Measurements from ENCODE around the gene MDP1. TPM values are rescaled to one million over a fixed set of nuclear protein-coding genes. Genes with fewer than 3 reads are reported as not detected.

The MDP1 gene
- total RNA-seq (2014; rRNA removed; shearing (Covaris generic); ENCODE audit: low replicate concordance): 19.8 and 23.5 TPM in 2 replicates

GRCh38 chr14:24215495-24216344 lies at the start of gene MDP1:
Gene MDP1 (minus strand): TSS chr14:24216066. CDS start chr14:24215955, 111 bp downstream.
- peak; percentile 84 for DNase-seq (ENCODE audit: low read depth)
- in situ Hi-C loops (cut with HindIII; ENCODE audit: low pct_unique_long_range_greater_than_20kb, low sequenced_read_pairs): no loop called here

DNA sequence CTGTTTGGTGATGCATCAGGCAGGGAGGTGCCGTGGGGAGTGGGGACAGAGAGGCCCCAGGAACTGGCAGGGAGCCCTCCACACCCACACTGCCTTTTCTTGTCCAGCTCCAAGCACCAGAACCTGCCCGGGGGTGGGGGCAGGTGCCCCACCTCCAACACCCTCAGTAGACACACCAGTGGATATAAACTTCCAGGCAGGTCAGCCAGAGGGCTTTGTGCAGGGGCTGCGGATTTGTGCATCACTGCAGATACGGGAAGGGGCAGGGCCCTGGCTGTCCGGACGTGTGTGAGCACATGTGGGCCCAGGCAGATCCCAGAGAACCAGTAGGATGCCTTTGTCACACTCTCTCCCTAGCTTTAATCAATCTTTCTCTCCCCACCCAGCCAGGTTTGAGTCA lies 48.4 kb upstream of the MDP1 start:
- no peak for DNase-seq (ENCODE audit: low read depth)

DNA sequence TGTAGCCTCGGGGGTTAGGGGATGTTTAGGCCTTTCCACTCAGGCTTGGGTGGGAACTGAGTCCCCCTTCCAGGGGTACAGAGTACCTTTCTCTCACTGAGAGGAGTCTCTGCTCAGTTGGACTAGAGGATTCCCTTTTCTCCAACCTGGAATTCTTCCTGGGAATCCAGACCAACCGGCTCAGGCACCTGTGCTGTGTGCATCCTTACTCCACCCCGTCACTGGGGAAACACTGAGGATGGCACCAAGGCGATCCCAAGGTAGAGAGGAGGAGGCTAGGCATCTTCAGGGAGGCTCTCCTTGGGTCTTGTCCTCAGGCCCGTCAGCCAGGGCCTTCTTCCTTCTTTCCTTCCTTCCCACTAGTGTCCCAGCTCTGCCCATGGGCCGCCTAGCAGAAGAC lies 48.0 kb upstream of the MDP1 start:
- in situ Hi-C loops (cut with HindIII; ENCODE audit: low pct_unique_long_range_greater_than_20kb, low sequenced_read_pairs): no loop called here

More for the DNA sequence above, 48.4 kb upstream of the MDP1 start:
- in situ Hi-C loops (cut with HindIII; ENCODE audit: low pct_unique_long_range_greater_than_20kb, low sequenced_read_pairs): no loop called here

DNA sequence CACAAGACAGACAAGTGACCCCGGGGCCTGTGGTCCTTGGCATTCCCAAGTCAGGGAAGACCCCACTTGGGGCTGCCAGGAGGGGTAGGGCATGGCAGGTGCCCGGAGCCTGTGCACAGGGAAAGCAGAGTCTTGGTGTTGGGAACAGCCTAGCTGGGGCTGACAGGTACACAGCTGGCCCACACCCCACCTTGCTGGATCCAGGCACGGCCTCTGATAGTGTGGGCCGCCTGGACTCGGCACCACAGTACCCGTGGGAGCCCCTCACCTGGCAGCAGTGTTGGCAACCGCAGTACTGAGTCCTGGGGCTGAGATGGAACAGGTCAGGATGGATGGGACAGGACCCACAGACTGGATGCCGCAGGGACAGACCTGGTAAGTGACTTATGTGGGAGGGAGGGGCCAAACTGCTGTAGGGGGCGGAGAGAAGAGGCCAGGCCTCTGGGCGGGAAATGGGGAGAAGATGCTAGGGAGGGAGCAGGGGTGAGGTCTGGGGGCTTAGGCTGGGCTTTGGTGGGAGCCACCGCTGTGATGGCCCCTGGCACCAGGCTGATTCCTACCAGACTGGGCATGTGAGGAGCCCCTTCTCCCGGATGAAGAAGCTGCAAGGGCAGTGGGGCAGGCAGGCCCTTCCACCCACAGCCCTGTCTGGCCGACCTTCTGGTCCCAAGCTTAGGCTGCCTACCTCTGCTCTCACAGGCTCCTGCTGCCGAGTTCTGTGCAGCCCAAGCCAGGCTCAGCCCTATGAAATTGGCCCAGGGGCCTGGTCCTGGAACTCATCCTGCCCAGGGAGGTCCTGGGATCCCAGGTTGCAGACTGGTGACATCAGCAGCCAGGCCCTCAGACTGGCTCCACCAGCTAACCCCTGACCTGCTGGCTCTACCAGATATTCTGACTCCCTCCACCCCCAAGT lies 47.2 kb upstream of the MDP1 start, which contains the start of gene TGM1:
TGM1 (minus strand) TSS at position 357 of the 913 bp plus-strand sequence. CDS start 825 bp downstream, outside the sequence.
- in situ Hi-C loops (cut with HindIII; ENCODE audit: low pct_unique_long_range_greater_than_20kb, low sequenced_read_pairs): no loop called here
- DNase-seq (ENCODE audit: low read depth): no peak

More for the DNA sequence above, 48.0 kb upstream of the MDP1 start:
- no peak for DNase-seq (ENCODE audit: low read depth)

DNA sequence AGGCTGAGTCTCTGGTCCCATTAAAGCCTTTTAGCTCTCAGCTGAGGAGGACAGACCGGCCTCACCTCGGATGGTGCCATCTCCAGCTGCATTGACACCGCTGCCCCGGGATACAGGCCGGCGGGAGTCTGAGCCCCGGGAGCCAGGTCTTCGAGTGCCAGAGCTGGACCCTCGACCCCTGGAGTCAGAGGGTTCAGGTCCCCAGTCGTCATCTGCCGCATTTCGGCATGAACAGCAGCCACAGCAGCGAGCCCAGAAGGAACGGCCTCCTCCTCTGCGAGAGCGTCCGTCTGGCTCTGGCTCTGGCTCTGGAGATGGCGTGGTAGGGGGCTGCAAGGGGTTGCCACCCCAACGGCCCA lies 46.1 kb upstream of the MDP1 start:
- in situ Hi-C loops (cut with HindIII; ENCODE audit: low pct_unique_long_range_greater_than_20kb, low sequenced_read_pairs): no loop called here
- DNase-seq (ENCODE audit: low read depth): no peak

DNA sequence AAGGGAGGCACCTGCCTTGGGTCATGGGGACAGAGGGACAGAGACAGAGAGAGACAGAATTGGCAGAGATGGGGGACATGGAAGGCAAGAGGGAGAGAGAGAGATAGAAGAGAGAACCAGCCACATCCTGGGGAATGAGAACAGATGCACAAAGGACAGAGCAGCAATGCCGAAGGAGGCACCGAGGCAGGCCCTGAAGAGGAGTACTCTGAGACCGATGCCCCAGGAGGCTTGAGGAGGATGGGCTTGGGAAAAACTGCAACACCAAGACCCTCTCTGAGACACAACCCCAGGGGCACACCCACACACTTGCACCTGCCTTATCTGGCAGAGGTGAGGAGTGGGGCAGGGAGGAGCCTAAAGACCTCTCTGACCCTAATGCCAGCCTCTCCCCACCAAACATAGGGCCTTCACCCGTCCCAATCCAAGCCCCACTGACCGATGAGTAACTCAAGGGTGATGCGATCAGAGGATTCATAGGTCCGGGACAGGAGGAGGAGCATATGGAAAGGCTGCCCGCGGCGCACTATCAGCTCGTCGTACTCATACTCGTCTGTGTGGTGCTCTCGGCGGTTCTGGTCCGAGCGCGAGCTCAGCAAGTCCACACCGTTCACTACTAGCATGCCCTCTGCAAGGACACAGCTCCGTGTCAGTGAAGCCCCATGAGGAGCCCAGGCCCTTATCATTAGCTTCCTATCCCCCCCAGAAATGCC lies 45.5 kb upstream of the MDP1 start:
- in situ Hi-C loops (cut with HindIII; ENCODE audit: low pct_unique_long_range_greater_than_20kb, low sequenced_read_pairs): no loop called here
- no peak for DNase-seq (ENCODE audit: low read depth)

- in situ Hi-C loops (cut with HindIII; ENCODE audit: low pct_unique_long_range_greater_than_20kb, low sequenced_read_pairs): no loop called here
- no peak for DNase-seq (ENCODE audit: low read depth)
Observed at GRCh38 chr14:24260780-24261157, 44.9 kb upstream of the MDP1 start.

- no peak for DNase-seq (ENCODE audit: low read depth)
- in situ Hi-C loops (cut with HindIII; ENCODE audit: low pct_unique_long_range_greater_than_20kb, low sequenced_read_pairs): no loop called here
Observed at GRCh38 chr14:24260026-24260779, 44.3 kb upstream of the MDP1 start.

GRCh38 chr14:24259282-24260025 lies 43.6 kb upstream of the MDP1 start:
- in situ Hi-C loops (cut with HindIII; ENCODE audit: low pct_unique_long_range_greater_than_20kb, low sequenced_read_pairs): no loop called here
- DNase-seq (ENCODE audit: low read depth): no peak

GRCh38 chr14:24258548-24259265 lies 42.8 kb upstream of the MDP1 start:
- no peak for DNase-seq (ENCODE audit: low read depth)
- in situ Hi-C loops (cut with HindIII; ENCODE audit: low pct_unique_long_range_greater_than_20kb, low sequenced_read_pairs): no loop called here

GRCh38 chr14:24258119-24258518 lies 42.3 kb upstream of the MDP1 start:
- DNase-seq (ENCODE audit: low read depth): no peak
- in situ Hi-C loops (cut with HindIII; ENCODE audit: low pct_unique_long_range_greater_than_20kb, low sequenced_read_pairs): no loop called here

DNA sequence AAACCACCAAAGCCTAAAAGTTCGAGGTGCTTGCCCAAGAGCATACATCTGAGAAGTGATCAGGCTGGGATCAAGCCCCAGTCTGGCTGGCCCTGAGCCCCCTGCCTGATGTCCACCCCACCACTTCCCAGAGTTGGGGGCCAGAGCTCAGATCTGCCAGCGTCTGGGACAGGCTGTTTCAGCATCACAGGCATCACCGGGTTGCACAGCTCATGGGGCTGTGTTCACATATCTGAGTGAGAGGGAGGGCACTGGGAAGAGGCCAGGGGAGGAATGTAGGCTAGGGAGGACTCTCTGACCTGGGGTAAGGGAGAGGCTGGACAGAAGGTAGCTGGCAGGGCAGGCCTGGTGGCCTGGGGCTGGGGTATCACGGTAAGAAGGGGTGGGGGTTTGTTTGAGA lies 41.1 kb upstream of the MDP1 start:
- DNase-seq (ENCODE audit: low read depth): no peak
- in situ Hi-C loops (cut with HindIII; ENCODE audit: low pct_unique_long_range_greater_than_20kb, low sequenced_read_pairs): no loop called here

DNA sequence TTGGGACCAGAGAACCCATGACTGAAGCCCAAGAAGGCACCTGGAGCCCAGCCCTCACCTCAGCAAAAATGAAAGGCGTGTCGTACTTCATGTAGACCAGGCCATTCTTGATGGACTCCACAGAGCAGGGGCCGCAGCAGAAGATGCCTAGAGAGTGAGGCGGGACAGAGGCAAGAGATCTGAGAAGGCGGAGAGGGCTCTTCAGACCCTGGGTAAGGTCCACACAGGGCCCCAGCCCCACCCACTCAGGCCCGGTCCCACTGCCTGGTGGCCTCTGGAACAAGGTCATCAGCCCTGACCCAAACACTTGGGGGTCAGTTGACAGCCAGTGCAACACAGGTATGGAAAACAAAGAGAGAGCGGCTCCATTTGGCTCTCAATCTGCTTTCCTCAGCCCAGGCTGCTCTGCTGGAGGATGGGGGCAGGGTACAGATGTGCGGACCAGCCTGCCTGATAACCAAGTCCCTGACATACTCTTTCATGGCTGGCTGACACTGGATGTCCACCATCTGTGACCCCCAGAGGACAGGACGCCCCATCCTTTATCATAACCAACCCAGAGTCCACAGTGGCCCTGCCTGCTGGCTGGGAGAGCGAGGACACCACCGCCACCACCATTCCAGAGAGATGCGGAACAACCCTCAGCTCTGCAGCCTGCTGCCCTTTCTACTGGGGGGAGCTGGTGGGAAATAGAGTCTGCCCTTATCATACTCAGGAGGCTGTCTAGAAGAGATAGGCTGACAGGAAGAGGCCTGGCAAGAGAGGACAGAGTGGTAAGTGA lies 40.3 kb upstream of the MDP1 start:
- in situ Hi-C loops (cut with HindIII; ENCODE audit: low pct_unique_long_range_greater_than_20kb, low sequenced_read_pairs): no loop called here
- DNase-seq (ENCODE audit: low read depth): no peak

- in situ Hi-C loops (cut with HindIII; ENCODE audit: low pct_unique_long_range_greater_than_20kb, low sequenced_read_pairs): no loop called here
- no peak for DNase-seq (ENCODE audit: low read depth)
Observed at GRCh38 chr14:24255438-24255837, 39.6 kb upstream of the MDP1 start.

DNA sequence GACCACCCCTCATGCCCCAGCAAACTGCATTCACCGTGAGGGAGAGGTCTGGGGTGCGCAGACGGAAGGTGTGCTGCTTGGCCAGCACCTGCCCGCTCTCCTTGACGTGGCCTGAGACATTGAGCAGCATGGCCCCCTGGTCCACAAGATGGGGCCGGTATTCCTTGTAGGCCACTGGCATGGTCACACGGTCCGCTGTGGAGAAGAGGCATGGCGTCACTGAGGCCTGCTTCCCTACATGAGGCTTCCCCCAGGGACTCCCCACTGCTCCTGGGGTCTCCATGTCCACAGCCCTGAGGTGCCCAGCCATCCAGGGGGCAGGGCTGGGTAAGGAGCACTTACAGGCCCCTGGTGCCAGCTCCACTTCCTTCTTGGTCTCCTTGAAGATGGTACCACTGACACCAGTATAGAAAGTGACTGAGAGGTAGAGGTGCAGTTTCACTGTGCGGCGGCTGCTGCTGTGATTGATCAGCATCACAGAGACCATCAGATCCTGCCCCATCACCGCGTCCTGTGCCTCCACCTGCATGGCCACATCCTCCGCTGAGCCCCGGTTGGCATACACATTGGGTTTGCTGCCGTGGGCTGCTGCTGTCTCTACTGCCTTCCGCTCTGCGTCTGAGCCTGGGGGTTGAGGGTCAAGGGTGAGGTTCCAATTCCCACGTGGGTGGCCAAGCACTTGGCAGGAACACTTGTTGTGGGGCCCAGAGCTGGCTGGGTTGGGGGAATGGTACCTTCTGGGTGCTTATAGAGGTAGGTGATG lies 38.9 kb upstream of the MDP1 start:
- DNase-seq (ENCODE audit: low read depth): no peak
- in situ Hi-C loops (cut with HindIII; ENCODE audit: low pct_unique_long_range_greater_than_20kb, low sequenced_read_pairs): no loop called here

Measured in Caki2 (cell line).